ENCODE measurements around the gene GTF3C6.
A peak's percentile ranks its signal among the peaks of the same experiment; 100 is the strongest.
"Not testable (repeated sequence)": the region's sequence is repeated elsewhere in the genome, so short reads cannot be mapped to it uniquely, and the experiment has no call there.

Gene GTF3C6

GRCh38 chr6:110958329-110959192 is at the start of gene GTF3C6:
TSS of gene GTF3C6 (plus strand) at chr6:110958706. CDS start at chr6:110958770, 64 bp downstream.
- DNase-seq = peak; percentile 81

- DNase-seq = no peak
These were observed 27.7 kb upstream of the GTF3C6 start for GRCh38 chr6:110930781-110931180.

DNA sequence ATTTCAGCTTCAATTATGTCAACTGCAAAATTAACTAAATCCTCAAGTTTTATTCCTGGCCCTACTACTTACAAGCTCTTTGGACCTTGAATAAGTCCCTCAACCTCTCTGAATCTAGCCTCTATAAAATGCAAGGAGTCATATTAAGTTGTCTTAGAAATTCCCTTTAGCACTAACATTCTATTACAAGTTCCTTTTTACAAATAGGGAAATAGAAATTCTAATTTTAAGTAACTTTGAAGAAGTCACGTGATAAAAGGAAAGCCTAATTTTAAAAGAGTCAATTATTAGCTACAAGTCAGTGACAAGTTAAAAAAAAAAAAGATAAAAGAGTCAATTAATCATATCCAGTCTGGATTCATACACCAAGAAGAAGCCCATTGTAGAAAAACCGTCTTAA is 24.6 kb upstream of the GTF3C6 start:
- DNase-seq = no peak

DNA sequence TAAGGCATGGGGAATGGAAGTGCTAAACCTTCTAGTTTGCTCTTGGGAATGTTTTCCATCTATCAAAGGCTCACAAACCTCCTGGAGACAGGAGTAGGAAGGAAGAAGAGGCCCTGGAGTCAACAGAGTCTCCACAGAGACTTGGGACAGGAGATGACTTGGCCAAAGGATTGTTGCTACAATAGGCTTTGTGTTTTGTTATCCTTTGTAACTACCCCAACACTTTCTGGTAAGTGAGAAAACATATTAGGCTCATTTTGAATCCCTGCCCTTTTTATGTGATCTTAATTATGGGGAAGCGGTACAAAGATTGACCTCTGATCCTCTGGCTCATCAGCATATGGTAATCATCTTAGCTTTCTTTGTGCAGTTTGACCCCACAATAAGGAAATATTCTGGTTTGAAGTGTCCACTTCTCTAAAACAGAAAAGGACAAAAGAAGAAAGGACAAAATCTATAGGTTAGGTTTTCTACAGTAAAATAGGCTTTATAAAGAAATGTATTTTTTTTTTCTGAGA is 24.1 kb upstream of the GTF3C6 start:
- DNase-seq = no peak

DNA sequence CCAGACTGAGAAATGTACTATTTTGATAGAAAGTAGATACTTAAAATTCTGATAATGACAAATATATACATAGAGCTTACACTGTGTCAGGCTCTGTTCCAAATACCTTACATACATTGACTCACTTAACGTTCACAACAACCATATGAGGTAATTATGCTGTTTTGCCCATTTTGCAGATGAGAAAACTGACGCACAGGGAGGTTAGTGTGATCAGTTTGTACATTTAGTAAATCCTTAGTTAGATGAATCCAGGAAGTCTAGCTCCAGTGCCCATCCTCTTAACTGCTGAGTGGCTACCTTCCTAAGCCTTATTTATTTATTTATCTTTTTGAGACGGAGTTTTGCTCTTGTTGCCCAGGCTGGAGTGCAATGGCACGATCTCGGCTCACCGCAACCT is 23.3 kb upstream of the GTF3C6 start:
- DNase-seq = no peak

DNA sequence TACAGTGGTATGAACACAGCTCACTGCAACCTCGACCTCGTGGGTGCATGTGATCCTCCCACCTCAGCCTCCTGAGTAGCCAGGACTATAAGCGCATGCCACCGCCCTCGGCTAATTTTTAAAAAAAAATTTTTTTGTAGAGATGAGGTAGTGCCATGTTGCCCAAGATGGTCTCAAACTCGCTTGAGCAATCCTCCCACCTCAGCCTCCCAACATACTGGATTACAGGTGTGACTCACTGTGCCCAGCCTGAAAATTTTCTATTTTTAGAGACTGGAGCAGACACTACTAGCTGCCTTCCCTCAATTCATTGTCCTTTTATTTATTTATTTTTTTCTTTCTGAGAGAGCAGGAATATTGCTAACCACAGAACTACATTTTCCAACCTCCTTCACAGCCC is 20.3 kb upstream of the GTF3C6 start:
- peak; percentile 23 for DNase-seq

DNA sequence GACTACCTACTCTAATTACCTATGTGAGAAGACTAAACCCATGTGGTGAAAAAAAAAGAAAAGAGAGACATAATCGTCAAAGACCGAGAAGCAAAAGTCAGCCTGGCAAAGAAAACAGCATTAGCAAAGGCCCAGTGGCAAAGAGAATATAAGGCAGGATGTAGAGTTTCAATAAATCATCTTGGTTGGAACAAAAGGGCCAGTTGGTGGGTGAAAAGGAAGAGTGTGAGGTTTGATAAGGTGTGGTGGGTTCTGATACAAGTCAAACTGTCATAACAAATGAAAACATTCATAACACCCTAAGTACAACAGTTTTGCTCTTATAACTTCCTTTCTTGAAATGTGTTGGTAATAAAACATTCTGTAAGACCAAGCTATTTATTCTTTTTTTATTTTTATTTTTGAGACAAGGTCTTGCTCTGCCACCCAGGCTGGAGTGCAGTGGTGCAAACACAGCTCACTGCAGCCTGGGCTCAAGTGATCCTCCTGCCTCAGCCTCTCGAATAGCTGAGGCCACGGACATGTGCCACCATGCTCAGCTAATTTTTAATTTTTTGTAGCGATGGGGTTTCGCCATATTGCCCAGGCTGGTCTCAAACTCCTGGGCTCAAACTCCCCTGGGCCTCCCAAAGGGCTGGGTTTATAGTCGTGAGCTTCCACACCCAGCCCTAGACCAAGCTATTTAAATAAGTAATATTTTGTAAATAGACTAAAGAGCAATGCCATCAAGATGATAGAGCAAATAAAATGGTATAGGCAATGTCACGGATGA is 18.9 kb upstream of the GTF3C6 start:
- no peak for DNase-seq

DNA sequence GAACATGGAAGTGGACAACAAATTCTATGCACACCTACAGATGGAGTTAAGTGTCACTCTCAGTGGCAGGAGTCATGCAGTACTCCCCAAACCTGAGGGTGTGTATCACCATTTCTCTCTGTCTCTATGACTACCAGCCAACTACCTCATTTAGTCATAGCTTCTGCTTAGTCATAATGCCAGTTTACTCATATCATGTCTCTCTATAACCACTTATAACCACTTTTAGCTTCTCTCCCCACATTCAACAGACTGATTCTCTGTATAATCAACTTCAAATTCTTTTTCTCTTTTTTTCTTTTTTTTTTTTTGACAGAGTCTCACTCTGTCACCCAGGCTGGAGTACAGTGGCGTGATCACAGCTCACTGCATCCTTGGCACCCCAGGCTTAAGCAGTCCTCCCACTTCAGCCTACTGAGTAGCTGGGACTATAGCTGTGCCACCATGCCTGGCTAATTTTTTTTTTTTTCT is 13.8 kb upstream of the GTF3C6 start:
- DNase-seq = peak; percentile 16

DNA sequence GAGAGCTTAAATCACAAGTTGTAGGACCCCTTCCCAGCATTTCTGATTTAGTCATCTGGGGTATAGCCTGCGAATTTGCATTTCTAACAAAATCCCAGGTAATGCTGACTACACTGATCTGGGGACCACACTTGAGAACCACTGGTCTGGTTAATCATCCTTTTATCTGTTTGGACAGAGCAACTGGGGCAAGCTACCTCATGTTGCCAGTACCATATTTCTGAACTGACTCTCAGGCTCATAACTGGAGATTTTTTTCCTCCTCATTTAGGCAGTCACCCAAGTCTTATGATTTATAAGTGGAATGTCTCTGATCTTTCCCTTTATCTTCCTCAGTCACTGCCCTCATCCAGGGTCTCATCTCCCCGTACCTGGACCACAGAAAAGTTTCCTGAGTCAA is 12.0 kb upstream of the GTF3C6 start:
- DNase-seq = no peak

GRCh38 chr6:110949679-110950285 is 8.7 kb upstream of the GTF3C6 start:
- no peak for DNase-seq

DNA sequence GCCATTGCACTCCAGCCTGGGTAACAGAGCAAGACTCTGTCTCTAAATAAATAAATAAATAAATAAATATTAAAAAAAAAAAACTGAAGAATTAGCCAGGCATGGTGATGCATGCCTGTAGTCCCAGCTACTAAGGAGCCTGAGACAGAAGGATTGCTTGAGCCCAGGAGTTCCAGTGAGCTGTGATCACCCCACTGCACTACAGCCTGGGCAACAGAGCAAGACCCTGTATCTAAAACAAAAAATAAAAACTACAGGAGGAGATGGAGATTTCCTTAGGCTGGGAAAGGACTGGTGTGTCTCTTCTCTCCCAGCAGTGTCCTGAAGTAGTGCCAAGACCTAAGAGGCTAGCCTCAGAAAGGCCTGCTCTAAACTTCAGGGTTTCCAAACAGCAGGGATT is 8.1 kb upstream of the GTF3C6 start:
- no peak for DNase-seq

DNA sequence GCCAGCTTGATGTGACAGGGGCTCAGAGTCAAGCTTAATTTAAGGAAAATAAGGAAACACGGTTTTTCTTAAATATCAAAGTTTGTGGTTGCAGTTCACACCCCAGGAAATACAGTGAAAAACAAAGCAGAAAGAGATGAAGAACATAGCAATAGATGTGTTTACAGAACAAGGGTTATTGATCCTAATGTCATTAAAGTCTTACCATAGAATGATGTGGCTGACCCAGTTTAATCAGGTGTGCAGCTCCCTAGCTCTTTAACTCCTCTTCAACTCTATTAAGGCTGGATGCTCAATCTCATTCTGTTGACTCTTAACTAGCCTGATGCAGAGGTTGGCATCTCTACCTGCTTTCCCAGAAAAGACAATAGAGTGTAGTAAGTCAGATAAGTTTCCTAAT is 7.5 kb upstream of the GTF3C6 start:
- DNase-seq = no peak

DNA sequence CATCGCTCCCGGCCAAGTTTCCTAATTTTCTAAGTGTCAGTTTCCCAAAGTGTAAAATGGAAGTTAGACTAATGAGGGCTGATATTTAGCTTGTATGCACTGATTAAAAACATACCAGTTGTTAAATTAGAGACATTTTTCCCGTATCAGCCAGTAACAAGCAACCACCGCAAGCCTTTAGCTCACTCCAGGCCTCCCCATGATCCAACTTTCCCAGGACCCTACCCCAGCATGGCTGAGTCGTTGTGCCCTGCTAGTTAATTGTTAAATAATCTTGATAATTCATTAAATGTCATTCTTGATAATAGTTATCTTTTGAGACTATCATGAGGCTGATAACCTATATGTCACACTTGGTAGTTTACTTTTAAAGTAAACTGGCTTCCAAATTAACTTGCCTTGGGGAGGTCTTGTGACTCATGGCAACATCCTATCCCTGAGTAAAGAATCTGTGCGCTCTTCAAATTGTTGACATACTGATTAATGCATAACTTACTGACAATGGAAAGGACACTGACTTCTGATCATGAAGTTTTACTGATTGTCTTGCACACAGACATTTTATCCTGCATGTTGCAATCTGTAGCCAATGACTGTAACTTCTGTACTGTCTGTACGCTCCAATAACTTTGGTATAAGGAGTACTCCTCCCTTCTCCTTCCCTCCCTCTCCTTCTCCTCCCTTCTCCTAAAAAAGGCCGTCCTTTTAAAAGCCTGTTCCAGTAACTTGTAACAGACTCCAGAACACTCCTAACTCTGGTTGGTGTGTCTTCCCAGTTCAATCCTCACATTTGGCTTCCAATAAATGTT is 6.3 kb upstream of the GTF3C6 start:
- no peak for DNase-seq

DNA sequence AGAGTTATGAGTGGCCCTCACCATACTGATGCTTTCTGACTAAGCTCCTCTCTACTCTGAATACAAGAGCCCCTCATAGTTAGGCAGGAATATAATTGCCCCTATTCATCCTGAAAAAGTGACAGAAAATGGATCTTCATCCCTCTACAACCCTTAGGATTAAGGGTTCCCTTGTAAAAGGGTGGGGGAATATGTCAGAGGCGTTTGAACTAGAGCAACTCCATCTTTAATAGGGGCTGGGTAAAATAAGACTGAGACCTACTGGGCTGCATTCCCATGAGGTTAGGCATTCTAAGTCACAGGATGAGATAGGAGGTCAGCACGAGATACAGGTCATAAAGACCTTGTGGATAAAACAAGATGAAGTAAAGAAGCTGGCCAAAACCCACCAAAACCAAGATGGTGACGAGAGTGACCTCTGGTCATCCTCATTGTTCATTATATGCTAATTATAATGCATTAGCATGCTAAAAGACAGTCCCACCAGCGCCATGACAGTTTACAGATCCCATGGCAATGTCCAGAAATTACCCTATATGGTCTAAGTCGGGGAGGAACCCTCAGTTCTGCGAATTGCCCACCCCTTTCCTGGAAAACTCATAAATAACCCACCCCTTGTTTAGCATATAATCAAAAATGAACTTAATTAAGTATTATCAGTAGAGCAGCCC is 4.7 kb upstream of the GTF3C6 start:
- DNase-seq = no peak

DNA sequence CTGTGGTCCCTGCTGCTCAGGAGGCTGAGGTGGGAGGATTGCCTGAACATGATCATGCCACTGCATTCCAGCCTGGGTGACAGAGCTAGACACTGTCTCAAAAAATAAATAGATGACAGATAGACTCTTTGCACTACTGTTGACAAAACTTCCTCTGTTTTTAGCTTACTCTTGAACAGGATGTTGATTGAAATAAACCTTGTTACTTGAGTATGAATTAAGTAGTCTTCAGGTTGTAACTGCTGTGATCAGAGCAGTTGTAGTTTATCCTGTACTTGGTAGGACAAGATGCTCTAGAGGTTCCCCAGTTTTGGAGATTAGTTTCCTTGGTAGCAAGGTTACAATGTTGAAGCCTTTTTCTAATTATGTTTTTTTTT is 1.5 kb downstream of the GTF3C6 start:
- no peak for DNase-seq

DNA sequence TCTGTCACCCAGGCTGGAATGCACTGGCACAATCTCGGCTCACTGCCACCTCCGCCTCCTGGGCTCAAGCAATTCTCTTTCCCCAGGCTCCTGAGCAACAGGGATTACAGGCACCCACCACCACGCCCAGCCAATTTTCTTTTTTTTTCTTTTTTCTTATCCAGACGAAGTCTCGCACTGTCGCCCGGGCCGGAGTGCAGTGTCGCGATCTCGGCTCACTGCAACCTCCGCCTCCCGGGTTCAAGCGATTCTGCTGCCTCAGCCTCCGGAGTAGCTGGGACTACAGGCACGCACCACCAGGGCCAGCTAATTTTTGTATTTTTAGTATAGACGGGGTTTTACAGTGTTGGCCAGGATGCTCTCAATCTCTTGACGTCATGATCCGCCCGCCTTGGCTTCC is 4.1 kb downstream of the GTF3C6 start:
- not testable (repeated sequence) for DNase-seq

DNA sequence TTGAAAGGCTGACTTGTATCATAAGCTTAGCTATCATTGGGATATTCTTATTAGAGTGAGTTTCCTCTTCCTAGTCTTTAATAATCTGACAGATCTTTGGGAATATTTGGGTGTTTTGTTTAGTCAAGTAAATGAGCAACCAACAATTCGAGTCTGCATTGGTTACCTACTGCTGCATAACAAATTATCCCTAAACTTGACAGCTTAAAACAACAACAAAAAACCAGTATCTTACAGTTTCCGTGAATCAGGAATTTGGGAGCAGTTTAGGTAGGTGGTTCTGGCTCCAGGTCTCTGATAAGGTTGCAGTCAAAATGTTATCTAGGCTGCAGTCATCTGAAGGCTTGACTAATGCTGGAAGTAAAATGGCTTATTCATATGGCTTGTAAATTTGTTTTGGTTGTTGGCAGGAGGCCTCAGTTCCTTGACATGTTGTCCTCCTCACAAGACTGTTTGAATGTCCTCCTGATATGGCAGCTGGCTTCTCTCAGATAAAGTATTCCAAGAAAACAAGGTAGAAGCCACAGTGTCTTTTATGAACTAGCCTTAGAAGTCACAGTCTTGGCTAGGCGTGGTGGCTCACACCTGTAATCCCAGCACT is 7.2 kb downstream of the GTF3C6 start:
- no peak for DNase-seq

DNA sequence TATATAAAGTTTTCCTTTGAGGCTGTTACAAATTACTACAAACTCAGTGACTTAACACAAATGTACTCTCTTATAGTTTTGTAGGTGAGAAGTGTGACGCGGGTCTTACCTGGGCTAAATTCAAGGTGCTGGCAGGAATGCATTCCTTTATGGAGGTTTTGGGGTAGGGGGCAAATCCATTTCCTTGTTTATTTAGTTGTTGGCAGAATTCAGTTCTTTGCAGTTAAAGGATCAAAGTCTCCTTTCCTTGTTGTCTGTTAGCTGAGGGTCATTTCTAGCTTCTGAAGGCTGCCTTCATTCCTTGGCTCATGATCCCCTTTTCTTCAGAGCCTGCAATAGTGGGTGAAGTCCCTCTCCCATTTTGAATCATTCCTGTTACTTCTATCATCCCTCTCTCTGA is 10.2 kb downstream of the GTF3C6 start:
- DNase-seq = not testable (repeated sequence)

GRCh38 chr6:110971468-110971867 is 13.0 kb downstream of the GTF3C6 start:
- no peak for DNase-seq

DNA sequence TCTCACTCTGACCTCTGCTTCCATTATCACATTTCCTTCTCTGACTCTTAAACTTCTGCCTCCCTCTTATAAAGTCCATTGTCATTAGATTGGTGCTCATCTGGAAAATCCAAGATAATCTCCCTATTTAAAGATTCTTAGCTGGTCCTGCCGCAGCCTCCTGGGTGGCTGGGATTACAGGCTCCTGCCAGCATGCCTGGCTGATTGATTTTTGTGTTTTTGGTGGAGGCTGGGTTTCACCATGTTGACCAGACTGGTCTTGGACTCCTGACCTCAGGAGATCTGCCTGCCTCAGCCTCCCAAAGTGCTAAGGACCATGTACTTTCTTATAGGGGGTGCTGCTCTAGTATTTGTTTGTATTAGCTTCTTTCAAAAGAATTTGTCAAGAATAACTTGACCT is 18.1 kb downstream of the GTF3C6 start:
- no peak for DNase-seq

DNA sequence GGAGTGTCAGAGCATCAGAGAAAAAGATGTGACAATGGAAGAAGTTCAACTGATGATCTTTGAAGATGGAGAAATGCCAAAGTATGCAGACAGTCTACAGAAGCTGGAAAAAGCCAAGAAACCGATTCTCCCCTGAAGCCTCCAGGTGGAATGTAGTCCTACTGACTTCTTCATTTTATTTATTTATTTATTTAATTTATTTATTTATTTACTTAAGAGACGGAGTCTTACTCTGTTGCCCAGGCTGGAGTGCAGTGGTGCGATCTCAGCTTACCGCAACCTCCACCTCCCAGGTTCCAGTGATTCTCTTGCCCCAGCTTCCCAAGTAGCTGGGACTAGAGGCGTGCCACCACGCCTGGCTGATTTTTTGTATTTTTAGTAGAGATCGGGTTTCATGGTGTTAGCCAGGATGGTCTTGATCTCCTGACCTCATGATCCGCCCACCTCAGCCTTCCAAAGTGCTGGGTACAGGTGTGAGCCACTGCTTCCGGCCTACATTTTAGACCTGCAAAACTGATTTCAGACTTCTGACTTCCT is 21.1 kb downstream of the GTF3C6 start:
- no peak for DNase-seq
